Activated T-cell treated with anti-CD3 and anti-CD28 coated beads for 48 hours (primary cell): ENCODE measurements around the gene VMO1.
"Not testable (repeated sequence)": the region's sequence is repeated elsewhere in the genome, so short reads cannot be mapped to it uniquely, and the experiment has no call there.

ENCODE experiments used
- DNase-seq: peaks from one replicate; pipeline ENCODE4 v3.0.0-alpha.2; 2020; ENCODE audit warnings: low read depth

Gene VMO1

GRCh38 chr17:4786106-4786511, at the start of gene VMO1:
TSS of gene VMO1 (minus strand) at chr17:4786364. CDS start at chr17:4786352, 12 bp downstream.
- no peak for DNase-seq

- no peak for DNase-seq
Observed at GRCh38 chr17:4834681-4835020, 48.5 kb upstream of the VMO1 start.

GRCh38 chr17:4833941-4834680, 47.9 kb upstream of the VMO1 start:
- DNase-seq: no peak

- peak; percentile 90 for DNase-seq
Observed at GRCh38 chr17:4833178-4833940, 47.2 kb upstream of the VMO1 start, which contains the start of gene MINK1. TSS of gene MINK1 (plus strand) at chr17:4833340. CDS start at chr17:4833584, 244 bp downstream.

GRCh38 chr17:4832829-4833177, 46.6 kb upstream of the VMO1 start:
- DNase-seq: not testable (repeated sequence)

GRCh38 chr17:4827399-4827798, 41.2 kb upstream of the VMO1 start:
- DNase-seq: no peak

GRCh38 chr17:4823373-4824089, 37.4 kb upstream of the VMO1 start:
- DNase-seq: no peak

GRCh38 chr17:4822835-4823234, 36.7 kb upstream of the VMO1 start:
- DNase-seq: no peak

GRCh38 chr17:4818276-4818675, 32.1 kb upstream of the VMO1 start:
- no peak for DNase-seq

- DNase-seq: no peak
Observed at GRCh38 chr17:4816826-4817225, 30.7 kb upstream of the VMO1 start.

- no peak for DNase-seq
Observed at GRCh38 chr17:4815043-4815675, 29.0 kb upstream of the VMO1 start.

- DNase-seq: no peak
Observed at GRCh38 chr17:4812690-4813089, 26.5 kb upstream of the VMO1 start.

- no peak for DNase-seq
Observed at GRCh38 chr17:4811471-4811870, 25.3 kb upstream of the VMO1 start.

GRCh38 chr17:4810696-4811290, 24.6 kb upstream of the VMO1 start:
- no peak for DNase-seq

GRCh38 chr17:4808378-4808767, 22.2 kb upstream of the VMO1 start:
- no peak for DNase-seq

GRCh38 chr17:4807605-4808377, 21.6 kb upstream of the VMO1 start:
- no peak for DNase-seq

GRCh38 chr17:4806777-4807604, 20.8 kb upstream of the VMO1 start, which contains the start of gene PLD2:
TSS of gene PLD2 (plus strand) at chr17:4807152. CDS start at chr17:4807773, 621 bp downstream.
- peak; percentile 89 for DNase-seq

GRCh38 chr17:4806456-4806776, 20.3 kb upstream of the VMO1 start:
- no peak for DNase-seq

- no peak for DNase-seq
Observed at GRCh38 chr17:4802228-4802627, 16.1 kb upstream of the VMO1 start, which contains the start of gene C17orf114. TSS of gene C17orf114 (minus strand) at chr17:4802328.

GRCh38 chr17:4800462-4801196, 14.5 kb upstream of the VMO1 start:
- no peak for DNase-seq
